ENCODE results near the gene ADNP.
"Not testable (repeated sequence)": the region's sequence is repeated elsewhere in the genome, so short reads cannot be mapped to it uniquely, and the experiment has no call there.

The ADNP gene

DNA sequence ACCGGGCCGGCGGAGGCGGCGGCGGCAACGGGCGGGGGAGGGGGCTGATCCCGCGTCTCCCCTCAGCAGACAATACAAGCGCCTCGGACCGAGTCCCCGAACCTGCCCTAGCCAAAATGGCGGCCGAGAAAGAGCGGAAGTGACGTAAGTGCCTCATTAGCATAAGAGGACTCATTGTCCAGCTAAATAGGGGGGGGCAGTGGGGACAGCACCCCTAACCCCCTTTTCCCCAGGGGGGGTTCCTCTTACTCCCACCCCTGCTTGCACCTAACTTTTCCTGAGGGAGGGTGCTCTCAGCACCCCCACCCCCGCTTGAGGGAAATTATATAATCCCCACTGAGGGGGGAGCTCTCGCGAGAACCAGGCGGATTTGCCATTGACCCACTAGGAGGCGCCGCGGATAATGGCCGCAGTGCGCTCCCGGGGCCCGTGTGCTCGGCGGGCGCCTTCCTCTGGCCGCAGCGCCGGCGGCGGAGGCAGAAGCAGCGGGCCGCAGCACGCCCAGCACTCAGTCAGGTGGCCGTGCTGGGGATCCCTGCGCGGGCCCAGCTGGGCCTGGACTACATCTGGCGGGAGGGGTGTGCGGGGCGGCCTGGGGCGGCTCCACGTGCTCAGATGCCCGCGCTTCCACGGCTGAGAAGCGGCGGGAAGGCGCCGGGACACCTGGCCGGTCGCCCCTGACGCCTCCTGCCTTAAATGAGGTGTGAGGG, at the start of gene ADNP:
Gene ADNP (minus strand): TSS at position 132 of the 710 bp plus-strand sequence. CDS start 27,441 bp downstream, outside the sequence.
- peak; percentile 90 for DNase-seq

DNA sequence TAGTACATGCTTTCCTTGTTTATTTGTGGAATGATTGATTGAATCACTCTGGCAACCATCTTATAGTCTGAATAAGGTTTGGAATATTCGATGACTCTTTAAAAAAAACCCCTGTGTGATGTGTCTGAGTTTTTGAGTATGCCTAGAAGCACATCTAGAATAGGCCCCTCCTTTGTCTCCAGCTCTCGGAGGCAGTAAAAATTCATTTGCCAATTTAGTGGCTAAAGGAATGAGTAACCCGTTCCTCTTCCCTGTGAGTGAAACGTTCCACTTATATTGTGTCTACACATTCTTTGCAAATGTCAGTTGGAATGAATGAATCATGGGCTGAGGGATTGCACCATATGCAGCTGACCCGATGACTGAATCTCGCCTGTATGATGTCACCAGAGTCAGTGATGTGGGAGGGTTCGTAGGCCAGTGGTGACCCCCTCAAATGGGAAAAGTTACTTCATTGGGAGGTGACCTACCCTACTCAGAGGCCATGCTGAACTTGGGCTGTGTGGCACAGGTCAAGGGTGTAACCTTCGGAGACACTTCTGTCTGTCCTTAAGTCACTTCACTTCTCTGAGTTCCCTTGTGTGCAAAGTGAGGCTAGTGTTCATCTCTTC, 48.9 kb upstream of the ADNP start:
- DNase-seq, result no peak

DNA sequence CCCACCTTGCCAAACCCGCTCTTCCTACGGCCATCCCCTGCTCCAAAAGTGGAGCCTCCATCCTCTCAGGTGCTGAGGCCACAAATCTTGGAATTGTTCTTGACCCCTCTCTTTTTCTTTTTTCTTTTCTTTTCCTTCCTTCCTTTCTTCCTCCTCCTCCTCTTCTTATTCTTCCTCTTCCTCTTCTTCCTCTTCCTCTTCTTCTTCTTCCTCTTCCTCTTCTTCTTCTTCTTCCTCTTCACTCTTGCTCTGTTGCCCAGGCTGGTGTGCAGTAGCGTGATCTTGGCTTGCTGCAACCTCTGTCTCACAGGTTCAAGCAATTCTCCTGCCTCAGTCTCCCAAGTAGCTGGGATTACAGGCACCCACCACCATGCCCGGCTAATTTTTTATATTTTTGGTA, 47.3 kb upstream of the ADNP start:
- not testable (repeated sequence) for DNase-seq

DNA sequence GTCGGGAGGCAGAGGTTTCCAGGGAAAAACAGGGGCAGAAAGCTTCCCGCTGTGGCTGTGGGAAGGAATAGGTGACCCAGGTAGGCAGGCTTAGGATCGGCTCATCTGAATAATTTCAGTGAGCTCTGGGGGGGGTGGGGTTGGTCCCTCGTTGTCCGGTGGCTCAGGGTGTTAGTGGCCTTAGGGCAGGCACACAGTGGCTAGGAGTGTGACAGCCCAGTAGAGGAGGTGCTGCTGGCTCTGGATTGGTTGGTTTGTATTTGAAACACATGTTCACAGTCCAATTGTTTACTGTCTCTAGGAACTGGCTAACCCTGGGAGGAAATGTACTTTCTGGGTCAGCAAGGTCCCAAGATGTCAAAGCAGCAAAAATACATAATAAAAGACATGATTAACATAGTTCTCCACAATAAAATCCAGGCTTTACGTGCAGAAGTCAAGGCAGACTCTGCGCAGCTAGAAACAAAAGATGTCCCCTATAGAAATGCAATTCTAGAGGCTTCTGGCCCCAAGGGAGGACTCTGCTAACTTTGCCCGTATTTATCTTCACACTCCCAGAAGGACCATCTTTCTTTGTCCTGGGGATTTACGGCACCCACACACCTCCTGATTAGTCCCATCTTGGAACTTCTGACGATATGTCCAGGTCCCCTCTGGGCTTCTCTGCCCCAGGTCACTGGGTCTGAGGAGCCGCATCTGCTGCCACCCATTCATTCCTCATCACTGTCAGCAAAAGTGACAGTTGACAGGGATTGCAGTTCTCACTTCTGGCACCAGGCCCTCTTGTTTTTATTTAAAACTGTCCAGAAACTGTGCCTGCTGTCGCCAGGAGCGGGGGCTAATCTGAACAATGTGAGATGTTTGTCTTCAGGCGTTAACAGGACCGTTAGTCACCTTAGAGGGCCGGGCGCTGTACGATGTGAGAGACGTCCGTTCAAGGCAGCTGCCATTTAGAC, 46.1 kb upstream of the ADNP start:
- DNase-seq, result no peak

DNA sequence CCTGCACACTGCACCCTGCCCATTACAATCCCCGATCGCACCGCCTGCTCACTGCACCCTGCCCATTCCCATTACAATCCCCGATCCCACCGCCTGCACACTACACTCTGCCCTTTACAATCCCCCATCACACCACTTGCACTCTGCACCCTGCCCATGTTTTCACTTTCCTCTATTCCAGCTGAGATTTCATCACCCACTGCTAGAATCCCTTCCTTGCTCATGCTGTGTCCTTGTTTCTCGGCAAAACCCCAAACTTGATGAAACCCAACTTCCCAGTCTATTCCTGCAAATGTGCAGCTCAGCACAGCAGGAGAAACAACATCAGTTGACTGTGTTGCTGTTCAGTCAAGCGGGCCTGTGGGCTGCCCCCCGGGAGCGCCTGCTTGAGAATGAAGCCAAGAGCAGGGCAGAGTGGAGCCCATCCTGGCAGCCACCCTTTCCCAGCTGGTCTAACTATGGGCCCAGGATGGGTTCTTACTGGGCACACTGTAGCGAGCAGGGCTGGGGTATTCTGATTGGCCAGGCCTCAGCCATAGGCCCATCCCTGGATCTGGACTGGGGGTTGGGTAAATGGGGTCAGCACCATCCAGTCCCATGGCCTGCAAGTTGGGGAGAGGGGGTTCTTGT, 44.6 kb upstream of the ADNP start:
- DNase-seq, result no peak

DNA sequence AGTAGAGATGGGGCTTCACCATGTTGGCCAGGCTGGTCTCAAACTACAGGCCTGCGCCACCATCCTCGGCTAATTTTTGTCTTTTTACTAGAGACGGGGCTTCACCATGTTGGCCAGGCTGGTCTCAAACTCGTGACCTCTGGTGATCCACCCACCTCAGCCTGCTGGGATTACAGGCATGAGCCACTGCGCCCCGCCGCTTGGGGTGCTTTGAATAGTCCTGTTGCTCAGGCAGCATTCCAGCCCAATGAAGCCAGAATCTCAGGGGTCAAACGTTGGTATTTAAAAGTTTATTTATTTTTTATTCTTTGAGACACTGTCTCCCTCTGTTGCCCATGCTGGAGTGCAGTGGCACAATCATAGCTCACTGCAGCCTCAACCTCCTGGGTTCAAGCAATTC, 38.7 kb upstream of the ADNP start:
- no peak for DNase-seq

DNA sequence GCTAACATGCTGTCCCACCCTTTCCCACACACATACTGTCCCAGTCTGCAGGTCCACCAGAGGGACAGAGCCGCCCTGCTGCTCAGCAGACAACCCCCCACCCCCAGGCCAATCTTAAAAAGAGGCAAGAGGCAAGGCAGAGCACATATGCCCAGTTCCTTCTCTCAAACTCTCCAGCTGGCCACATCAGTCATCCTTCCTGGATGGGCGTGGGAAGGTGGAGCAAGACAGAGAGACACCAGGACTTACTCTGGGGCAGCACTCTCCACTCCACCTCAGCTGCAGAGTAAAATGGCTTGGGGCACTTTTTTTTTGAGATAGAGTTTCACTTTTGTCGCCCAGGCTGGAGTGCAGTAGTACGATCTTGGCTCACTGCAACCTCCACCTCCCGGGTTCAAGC, 38.2 kb upstream of the ADNP start:
- DNase-seq, result no peak

DNA sequence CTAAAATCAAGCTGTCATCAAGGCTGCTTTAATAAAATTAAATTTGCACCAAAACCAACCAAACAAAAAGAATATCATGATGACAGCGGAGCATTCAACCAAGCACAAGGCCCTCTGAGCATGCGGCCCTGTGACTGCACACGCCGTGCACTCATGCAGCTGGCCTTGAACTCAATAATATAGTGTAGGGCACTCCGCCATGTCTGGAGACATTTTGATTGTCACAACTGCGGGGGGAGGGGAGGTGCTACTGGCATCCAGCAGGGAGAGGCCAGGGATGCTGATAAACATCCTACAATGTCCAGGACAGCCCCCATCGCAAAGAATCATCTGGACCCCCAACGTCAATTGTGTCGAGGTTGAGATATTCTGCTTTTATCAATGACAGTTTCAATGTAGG, 37.1 kb upstream of the ADNP start:
- DNase-seq, result no peak

DNA sequence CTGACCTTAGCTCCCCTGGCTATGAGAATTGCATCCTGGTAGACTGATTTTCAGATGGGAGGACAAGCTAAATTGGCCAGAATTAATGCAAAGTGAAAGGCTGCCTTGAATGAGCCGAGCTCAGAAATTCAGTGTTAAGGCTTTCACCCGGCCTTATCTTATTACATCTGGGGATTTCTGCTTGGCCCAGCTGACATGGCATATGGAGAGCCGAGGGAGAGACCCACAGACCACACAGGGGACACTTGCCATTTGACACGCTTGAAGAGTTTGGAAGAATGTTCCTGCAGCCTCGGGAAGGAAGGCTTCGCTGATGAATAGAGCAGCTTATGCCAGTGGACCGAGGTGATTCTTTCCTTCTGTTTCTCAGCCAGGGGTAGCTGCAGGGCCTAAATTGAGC, 36.3 kb upstream of the ADNP start:
- DNase-seq, result no peak

DNA sequence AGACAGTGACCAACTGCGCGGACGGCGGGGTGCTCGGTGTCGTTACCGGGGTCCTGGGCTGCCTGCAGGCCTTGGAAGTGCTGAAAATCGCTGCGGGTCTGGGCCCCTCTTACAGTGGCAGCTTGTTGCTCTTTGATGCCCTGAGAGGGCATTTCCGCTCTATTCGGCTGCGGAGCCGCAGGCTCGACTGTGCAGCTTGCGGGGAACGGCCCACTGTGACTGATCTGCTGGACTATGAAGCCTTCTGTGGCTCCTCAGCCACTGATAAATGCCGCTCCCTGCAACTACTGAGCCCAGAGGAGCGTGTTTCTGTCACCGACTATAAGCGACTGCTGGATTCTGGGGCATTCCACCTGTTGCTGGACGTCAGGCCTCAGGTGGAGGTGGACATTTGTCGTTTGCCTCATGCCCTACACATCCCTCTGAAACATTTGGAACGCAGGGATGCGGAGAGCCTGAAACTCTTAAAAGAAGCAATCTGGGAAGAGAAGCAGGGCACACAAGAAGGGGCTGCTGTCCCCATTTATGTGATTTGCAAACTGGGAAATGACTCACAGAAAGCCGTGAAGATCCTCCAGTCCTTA, 28.4 kb upstream of the ADNP start:
- no peak for DNase-seq

DNA sequence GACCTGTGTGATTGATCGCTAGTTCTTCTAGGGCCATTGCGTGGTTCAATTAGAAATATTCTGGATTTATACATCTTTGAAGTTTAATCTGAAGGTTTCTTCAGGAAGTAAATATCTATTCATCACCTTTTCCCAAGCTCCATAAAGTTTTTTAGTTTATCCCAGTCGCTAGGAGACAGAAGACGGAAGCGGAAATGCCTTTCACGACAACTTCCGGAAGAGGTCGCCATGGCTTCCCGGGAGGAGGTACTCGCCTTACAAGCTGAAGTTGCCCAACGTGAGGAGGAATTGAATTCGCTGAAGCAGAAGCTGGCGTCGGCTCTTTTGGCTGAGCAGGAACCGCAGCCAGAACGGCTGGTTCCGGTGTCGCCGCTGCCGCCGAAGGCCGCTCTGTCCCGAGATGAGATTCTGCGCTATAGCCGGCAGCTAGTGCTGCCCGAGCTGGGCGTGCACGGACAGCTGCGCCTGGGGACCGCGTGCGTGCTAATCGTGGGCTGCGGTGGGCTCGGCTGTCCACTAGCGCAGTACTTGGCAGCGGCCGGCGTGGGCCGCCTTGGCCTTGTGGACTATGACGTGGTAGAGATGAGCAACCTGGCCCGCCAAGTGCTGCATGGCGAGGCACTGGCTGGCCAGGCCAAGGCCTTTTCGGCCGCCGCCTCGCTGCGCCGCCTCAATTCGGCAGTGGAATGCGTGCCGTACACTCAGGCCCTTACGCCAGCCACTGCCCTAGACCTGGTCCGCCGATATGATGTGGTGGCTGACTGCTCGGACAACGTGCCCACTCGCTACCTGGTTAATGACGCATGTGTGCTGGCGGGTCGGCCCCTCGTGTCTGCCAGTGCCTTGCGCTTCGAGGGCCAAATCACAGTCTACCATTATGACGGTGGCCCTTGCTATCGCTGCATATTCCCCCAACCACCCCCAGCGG, 27.6 kb upstream of the ADNP start, which contains the start of gene MOCS3:
Gene MOCS3 (plus strand): TSS at position 204 of the 928 bp plus-strand sequence. CDS start 25 bp downstream, at position 229.
- peak; percentile 94 for DNase-seq

DNA sequence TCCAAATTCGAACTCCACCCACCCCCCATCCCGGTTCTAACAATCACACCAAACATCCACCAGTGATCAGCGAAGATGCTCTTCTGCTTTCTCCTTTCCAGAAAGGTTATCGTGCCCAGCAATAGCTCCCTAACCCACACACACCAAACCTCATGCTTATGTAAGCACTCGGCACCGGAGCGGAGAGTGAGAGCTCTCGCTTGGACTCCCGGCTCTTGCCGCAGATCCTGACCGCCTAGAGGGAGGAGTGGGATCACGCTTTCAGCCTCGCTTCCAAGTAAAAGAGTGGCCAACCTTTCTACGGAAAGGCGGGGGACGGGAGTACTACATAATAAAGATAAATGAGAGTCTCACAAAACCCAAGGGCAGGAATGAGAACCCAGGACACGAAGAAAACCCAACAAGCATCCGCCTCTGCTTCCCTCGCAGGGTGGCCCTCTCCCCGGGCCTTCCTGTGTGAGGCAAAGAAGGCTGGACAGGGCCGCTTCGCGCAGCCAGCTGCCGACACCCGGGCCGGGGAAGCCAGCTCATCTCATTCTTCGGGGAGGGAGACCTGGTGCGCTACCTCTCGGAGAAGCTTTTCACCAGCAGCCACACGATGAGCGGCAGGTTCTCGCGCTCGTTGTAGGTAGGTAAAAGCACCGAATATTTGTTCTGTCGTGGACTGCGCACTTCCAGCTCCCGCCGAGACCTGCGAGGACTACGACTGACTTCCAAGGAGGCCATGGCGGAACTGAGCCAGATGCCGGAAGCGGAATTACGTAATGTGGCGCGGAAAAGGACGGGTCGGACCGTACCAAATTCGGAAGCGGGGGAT, 26.8 kb upstream of the ADNP start, which contains the start of gene DPM1:
Gene DPM1 (minus strand): TSS at position 735 of the 817 bp plus-strand sequence. CDS start 9 bp downstream, at position 726.
- peak; percentile 93 for DNase-seq

DNA sequence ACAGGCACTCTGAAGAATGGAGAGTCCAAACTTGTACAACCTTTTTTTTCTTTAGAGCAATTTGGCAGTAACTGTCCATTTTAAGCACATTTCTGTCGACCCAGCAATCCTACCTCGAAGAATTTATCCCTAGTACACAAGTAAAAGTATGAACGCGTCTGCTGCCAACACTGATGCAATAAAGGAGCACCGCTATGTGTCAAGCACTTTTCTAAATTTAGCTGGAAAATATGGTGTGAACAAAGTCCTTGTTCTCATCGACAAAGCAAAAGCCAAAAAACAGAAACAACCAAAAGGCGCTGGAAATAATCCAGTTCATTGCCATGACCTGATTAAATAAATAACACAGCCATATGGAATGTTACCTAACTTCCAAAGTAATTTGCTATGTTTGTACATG, 26.0 kb upstream of the ADNP start:
- DNase-seq, result no peak

DNA sequence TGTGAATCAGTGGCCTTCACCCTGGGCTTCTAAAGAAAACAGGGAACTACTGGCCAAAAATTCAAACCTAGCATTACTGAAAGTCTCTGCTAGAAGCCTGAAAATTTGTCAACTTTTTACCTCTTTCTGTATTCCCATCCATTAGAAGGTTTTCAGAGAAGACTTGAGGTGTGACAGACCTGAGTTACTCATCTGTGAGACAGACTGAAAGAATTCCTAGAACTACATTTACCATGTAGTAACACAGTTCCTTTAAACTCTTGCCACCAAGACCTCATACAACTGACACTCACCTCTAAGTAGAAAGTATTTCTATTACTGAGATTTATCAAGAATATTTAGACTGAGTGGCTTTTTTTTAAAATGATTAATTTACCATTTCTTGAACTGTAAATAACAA, 22.6 kb upstream of the ADNP start:
- no peak for DNase-seq

DNA sequence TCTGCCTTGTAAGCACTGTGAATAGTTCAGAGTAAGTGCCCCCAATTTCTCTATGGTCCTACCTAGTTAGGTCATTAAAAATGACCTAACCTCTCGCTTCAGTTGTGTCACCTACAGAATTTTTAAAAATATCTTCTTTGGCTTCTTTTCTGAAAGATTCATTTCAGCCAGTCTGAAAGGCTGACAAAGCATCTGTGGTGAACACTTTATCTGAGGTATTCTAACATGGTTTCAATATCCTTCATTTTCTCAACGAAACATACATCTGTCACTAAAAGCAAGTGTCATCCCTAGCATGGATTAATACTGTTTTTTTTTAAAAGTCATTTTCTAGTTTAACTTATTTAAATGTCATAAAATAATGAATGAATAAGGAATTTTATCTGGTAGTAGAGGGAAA, 22.0 kb upstream of the ADNP start:
- no peak for DNase-seq

DNA sequence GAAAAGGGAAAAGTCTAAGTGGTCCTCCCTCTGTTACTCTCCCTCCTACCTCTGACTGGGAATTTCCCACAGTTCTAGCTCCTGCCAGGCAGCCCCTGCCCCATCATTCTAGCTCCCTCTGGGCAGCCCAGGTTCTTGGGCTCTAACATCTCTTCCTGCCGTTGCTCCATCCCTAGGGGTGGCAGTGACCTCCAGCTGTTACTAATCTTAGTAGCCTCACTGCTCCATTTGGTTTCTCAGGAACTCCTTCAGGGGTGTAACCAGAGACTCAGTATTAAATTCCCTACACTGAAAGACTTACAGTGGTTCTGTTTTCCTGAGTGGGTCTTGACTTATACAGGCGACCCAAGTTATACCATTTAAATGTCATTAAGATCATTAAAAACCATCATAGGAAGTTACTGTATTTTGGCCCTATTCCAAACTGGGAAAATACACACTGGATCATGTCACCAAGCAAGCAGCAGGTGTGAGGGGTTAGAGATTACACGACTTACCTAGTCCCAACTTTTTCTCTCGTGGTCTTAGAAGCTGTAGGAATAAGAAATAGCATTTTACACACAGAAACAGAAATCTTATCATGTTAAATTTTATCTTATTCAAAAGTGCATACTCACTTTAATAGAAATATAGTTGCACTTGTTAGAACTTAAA, 17.0 kb upstream of the ADNP start:
- DNase-seq, result no peak

DNA sequence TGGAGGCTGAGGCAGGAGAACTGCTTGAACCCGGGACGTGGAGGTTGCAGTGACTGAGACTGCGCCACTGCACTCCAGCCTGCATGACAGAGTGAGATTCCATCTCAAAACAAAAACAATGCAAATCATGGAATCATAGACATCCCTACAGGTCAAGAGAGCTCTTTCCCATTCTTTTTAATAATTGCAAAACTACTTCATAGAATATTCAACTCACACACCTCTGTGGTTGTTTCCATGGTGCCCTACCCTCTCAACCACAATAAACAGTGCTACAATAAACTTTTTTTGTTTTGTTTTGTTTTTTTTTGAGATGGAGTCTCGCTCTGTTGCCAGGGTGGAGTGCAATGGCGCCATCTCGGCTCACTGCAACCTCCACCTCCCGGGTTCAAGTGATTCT, 11.8 kb upstream of the ADNP start:
- DNase-seq, result no peak

DNA sequence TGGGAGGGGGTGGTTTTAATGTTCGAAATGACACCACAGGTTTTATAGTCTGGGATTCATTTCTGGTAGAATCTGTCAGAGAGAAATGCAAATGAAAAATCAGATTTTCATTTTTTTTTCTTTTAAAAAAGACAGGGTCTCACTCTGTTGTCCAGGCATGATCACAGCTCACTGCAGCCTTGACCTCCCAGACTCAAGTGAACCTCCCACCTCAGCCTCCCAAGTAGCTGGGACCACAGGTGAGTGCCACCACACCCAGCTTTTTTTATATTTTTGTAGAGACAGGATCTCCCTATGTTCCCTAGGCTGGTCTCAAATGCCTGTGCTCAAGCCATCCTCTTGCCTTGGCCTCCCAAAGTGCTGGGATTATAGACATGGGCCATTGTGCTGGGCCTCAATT, 2.4 kb upstream of the ADNP start:
- DNase-seq, result no peak

DNA sequence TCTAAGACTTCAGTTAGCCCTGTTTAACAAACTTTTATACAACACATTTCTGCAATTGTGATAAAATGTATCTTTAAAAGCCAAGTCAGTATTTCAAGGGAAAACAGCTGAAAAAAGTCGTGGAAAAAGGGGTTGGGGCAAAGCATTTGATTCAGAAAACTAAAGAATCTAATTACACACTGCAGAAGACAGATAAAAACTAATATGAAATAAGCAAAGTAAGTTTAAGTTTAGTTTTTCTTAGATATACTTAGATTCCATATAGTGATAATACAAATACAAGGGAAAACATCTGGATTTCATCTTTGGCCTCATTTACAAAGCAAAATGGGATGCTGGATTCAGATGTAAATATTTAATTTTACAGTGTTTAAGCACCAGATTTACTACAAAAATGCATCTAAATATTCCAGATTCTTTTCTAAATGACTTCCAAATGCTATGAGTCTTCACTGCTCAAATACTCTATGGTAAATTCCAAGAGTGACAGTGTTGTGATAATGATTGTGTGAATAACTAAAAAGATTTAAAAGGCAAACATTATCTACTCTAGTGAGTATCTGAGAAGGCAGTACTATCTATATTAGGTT, 1.5 kb upstream of the ADNP start:
- DNase-seq, result no peak

Data from NCI-H2029 (cell line).